HG03575 (cell line): ENCODE data around the gene BRAF.
A peak's percentile ranks its signal among the peaks of the same experiment; 100 is the strongest.
"Not testable (repeated sequence)": the region's sequence is repeated elsewhere in the genome, so short reads cannot be mapped to it uniquely, and the experiment has no call there.

Experiments
- ATAC-seq: cut with Tn5 transposase; IDR thresholded peaks from one replicate; pipeline ENCODE4 v1.9.1; 2021; ENCODE audit not compliant: unreplicated experiment, insufficient number of reproducible peaks, low FRiP score; ENCODE audit errors: extremely low read depth

Gene BRAF

GRCh38 chr7:140924821-140925421 is at the start of gene BRAF:
TSS of gene BRAF (minus strand) at chr7:140924929. CDS start at chr7:140924703, 226 bp downstream.
- no peak for ATAC-seq

GRCh38 chr7:140972876-140973829 is 48.4 kb upstream of the BRAF start:
- no peak for ATAC-seq

- ATAC-seq = no peak
Observed at GRCh38 chr7:140972344-140972743, 47.6 kb upstream of the BRAF start.

- no peak for ATAC-seq
Observed at GRCh38 chr7:140967438-140967837, 42.7 kb upstream of the BRAF start.

- ATAC-seq = no peak
Observed at GRCh38 chr7:140966561-140967233, 42.0 kb upstream of the BRAF start.

- ATAC-seq = no peak
Observed at GRCh38 chr7:140961117-140961516, 36.4 kb upstream of the BRAF start.

GRCh38 chr7:140956997-140957396 is 32.3 kb upstream of the BRAF start:
- not testable (repeated sequence) for ATAC-seq

- no peak for ATAC-seq
Observed at GRCh38 chr7:140945940-140946339, 21.2 kb upstream of the BRAF start.

GRCh38 chr7:140942242-140942641 is 17.5 kb upstream of the BRAF start:
- not testable (repeated sequence) for ATAC-seq

- ATAC-seq = no peak
Observed at GRCh38 chr7:140940898-140941297, 16.2 kb upstream of the BRAF start.

GRCh38 chr7:140937702-140938264 is 13.1 kb upstream of the BRAF start:
- no peak for ATAC-seq

GRCh38 chr7:140928491-140929309 is 4.0 kb upstream of the BRAF start:
- ATAC-seq = no peak

- not testable (repeated sequence) for ATAC-seq
Observed at GRCh38 chr7:140927945-140928344, 3.2 kb upstream of the BRAF start.

- ATAC-seq = no peak
Observed at GRCh38 chr7:140927351-140927750, 2.6 kb upstream of the BRAF start.

- no peak for ATAC-seq
Observed at GRCh38 chr7:140926021-140926817, 1.5 kb upstream of the BRAF start.

- ATAC-seq = peak; percentile 64
Observed at GRCh38 chr7:140924019-140924820, 509 bp downstream of the BRAF start.

GRCh38 chr7:140923358-140924006 is 1.2 kb downstream of the BRAF start:
- no peak for ATAC-seq
